HepG2 (cell line): Measurements from ENCODE around the gene WSCD1. TPM values are rescaled to one million over a fixed set of nuclear protein-coding genes. Genes with fewer than 3 reads are reported as not detected.

Source experiments
- ATAC-seq: fragments of 200-7000 bp; cut with Tn5 transposase; 3 replicates; pipeline ENCODE4 v1.9.1; 2020; ENCODE audit warnings: mild to moderate bottlenecking, moderate library complexity
- BruUV-seq: library from RNA; stranded (reverse); fragments of 400-500 nt; replicated peaks from 2 replicates; lab custom pipeline; 2021; lab: Mats Ljungman, UMichigan
- CTCF ChIA-PET: fragments of 300-600 bp; formaldehyde crosslinking; extraction: SDS; loops from one replicate; lab custom pipeline; 2021; ENCODE audit warnings: low total read pairs, inconsistent platforms, low intra/inter-chr PET ratio; lab: Yijun Ruan, JAX
- POLR2A ChIA-PET: fragments of 350-600 bp; sonication (Branson Sonifier 250); formaldehyde crosslinking; loops from one replicate; lab custom pipeline; 2020; ENCODE audit warnings: antibody characterized with exemption, inconsistent platforms; lab: Yijun Ruan, JAX
- DNase-seq: peaks from one replicate; pipeline ENCODE4 v3.0.0-alpha.2; 2015; ENCODE audit warnings: low spot score
- FAIRE-seq: peaks from 3 replicates; lab custom pipeline; 2011; peaks lifted over from hg19 to GRCh38; lab: Jason Lieb, UNC
- H2AFZ ChIP-seq: one replicate; pipeline ENCODE4 v1.6.1; 2011; ENCODE audit warnings: low read length, inconsistent platforms
- H3K27ac ChIP-seq: fragments of 300-600 bp; 3 replicates; pipeline ENCODE4 v1.8.0; 2011; ENCODE audit warnings: mixed run types, mild to moderate bottlenecking, mixed read lengths, low read length, inconsistent platforms; ENCODE audit not compliant: insufficient read depth; ENCODE audit errors: extremely low read length
- H3K27me3 ChIP-seq, 2 experiments: fragments of 200-600 bp in 1 of 2; 2 replicates in 1 of 2; 3 replicates in 1 of 2; pipeline versions ENCODE4 v1.6.0 to v1.8.0; 2011; ENCODE audit warnings: low read length in 2 of 2, mild to moderate bottlenecking in 2 of 2, moderate library complexity in 2 of 2, inconsistent platforms in 1 of 2; ENCODE audit not compliant: insufficient read depth in 2 of 2, control insufficient read depth in 1 of 2
- H3K36me3 ChIP-seq, 2 experiments: fragments of 200-600 bp in 1 of 2; replicated peaks in 1 of 2; 2 replicates in 1 of 2; 3 replicates in 1 of 2; pipeline versions ENCODE4 v1.5.1 to v1.8.0; 2011; ENCODE audit warnings: low read length in 2 of 2, inconsistent platforms in 1 of 2; ENCODE audit not compliant: insufficient read depth in 2 of 2, control insufficient read depth in 1 of 2
- H3K4me1 ChIP-seq: 2 replicates; pipeline ENCODE4 v1.5.1; 2012; ENCODE audit warnings: low read length, inconsistent platforms; ENCODE audit not compliant: insufficient read depth
- H3K4me2 ChIP-seq: 2 replicates; pipeline ENCODE4 v1.6.0; 2011; ENCODE audit warnings: low read depth, low read length, inconsistent platforms
- H3K4me3 ChIP-seq, 3 experiments: fragments of 200-600 bp in 1 of 3; sonication (generic), shearing (Covaris generic) in 1 of 3; replicated peaks in 1 of 3; 2 replicates each; pipeline ENCODE4 v1.5.1; 2011 to 2016; ENCODE audit warnings: low read length in 3 of 3, inconsistent platforms in 2 of 3, low read depth in 2 of 3, mild to moderate bottlenecking in 2 of 3, control low read depth in 1 of 3, mixed read lengths in 1 of 3; ENCODE audit not compliant: insufficient read depth in 1 of 3
- H3K79me2 ChIP-seq: one replicate; pipeline ENCODE4 v1.6.1; 2011; ENCODE audit warnings: low read length, inconsistent platforms; ENCODE audit not compliant: insufficient read depth
- H3K9ac ChIP-seq: 2 replicates; pipeline ENCODE4 v1.6.0; 2011; ENCODE audit warnings: mild to moderate bottlenecking, low read depth, low read length, inconsistent platforms; ENCODE audit not compliant: insufficient read depth
- H3K9me3 ChIP-seq: 2 replicates; pipeline ENCODE4 v1.5.1; 2012; ENCODE audit warnings: mild to moderate bottlenecking, low read length
- H4K20me1 ChIP-seq: 2 replicates; pipeline ENCODE4 v1.6.0; 2011; ENCODE audit warnings: inconsistent platforms, mild to moderate bottlenecking, low read length, moderate library complexity; ENCODE audit not compliant: insufficient read depth
- CTCF ChIP-seq: sonication (generic); formaldehyde crosslinking; IDR thresholded peaks from 2 replicates; pipeline ENCODE4 v1.5.0; 2020; ENCODE audit warnings: mild to moderate bottlenecking, missing genetic modification reagents, moderate library complexity
- ETV5 ChIP-seq: IDR thresholded peaks from 2 replicates; pipeline ENCODE4 v1.6.1; 2018; ENCODE audit warnings: missing biosample characterization, missing genetic modification reagents, inconsistent platforms, borderline replicate concordance
- HNF4A ChIP-seq: sonication (generic); formaldehyde crosslinking; IDR thresholded peaks from 2 replicates; pipeline ENCODE4 v1.4.0; 2020; ENCODE audit warnings: missing genetic modification reagents
- KDM1A ChIP-seq: IDR thresholded peaks from 2 replicates; pipeline ENCODE4 v1.6.1; 2016; ENCODE audit warnings: missing compliant biosample characterization
- KDM5A ChIP-seq: fragments of 200-600 bp; sonication (generic); IDR thresholded peaks from 2 replicates; pipeline ENCODE4 v1.7.0; 2018; ENCODE audit warnings: antibody characterized with exemption, mild to moderate bottlenecking, low read length, borderline replicate concordance
- NR2F6 ChIP-seq, 2 experiments: IDR thresholded peaks; 2 replicates each; pipeline ENCODE4 v1.6.1; 2016; ENCODE audit warnings: antibody characterized with exemption in 1 of 2, mild to moderate bottlenecking in 1 of 2
- THYN1 ChIP-seq: sonication (generic); formaldehyde crosslinking; IDR thresholded peaks from 2 replicates; pipeline ENCODE4 v1.8.1; 2023; ENCODE audit warnings: low read depth, mild to moderate bottlenecking, moderate library complexity, missing genetic modification reagents, borderline replicate concordance
- ZNF335 ChIP-seq: sonication (generic); formaldehyde crosslinking; IDR thresholded peaks from 2 replicates; pipeline ENCODE4 v1.4.0; 2020; ENCODE audit warnings: missing genetic modification reagents
- ZNF556 ChIP-seq: sonication (generic); formaldehyde crosslinking; IDR thresholded peaks from 2 replicates; pipeline ENCODE4 v1.4.0; 2020; ENCODE audit warnings: mild to moderate bottlenecking, missing genetic modification reagents, borderline replicate concordance
- ZNF580 ChIP-seq: IDR thresholded peaks from 2 replicates; pipeline ENCODE4 v1.6.1; 2016; ENCODE audit warnings: low read depth, borderline replicate concordance
- ZNF720 ChIP-seq: sonication (generic); formaldehyde crosslinking; IDR thresholded peaks from 2 replicates; pipeline ENCODE4 v1.4.0; 2020; ENCODE audit warnings: missing genetic modification reagents
- ZNF83 ChIP-seq: sonication (generic); formaldehyde crosslinking; IDR thresholded peaks from 2 replicates; pipeline ENCODE4 v1.4.0; 2020; ENCODE audit warnings: missing genetic modification reagents, mild to moderate bottlenecking, borderline replicate concordance
- whole genome bisulfite sequencing: methylation state at CpG from one replicate; pipeline ENCODE4 v1.1.6; 2017; ENCODE audit warnings: low lambda C conversion rate; 5-methylcytosine and 5-hydroxymethylcytosine counted together
- in situ Hi-C: cut with HindIII; loops from 2 replicates; pipeline ENCODE4 v1.10.0; 2017; ENCODE audit warnings: low pct_unique_long_range_greater_than_20kb; ENCODE audit not compliant: extremely low pct_ligation_motif_present
- intact Hi-C: fragments of 100-400 bp; cut with micrococcal nuclease; formaldehyde crosslinking; loops from one replicate; pipeline ENCODE4 v1.10.0; 2022; ENCODE audit not compliant: unreplicated experiment
- polyA plus RNA-seq, 8 experiments: library from polyadenylated mRNA; depleted of rRNA in 3 of 8; stranded (reverse) in 7 of 8; unstranded in 1 of 8; fragments of >200 nt; fragmentation: Illumina TruSeq in 4 of 8; extraction: Trizol in 4 of 8; gene quantifications; 2 replicates each; pipeline versions ENCODE4 v1.2.1 to v1.2.3, GENCODE V29; 2011 to 2016; ENCODE audit warnings: low read depth in 4 of 8, missing spikeins in 1 of 8, mixed read lengths in 1 of 8; ENCODE audit not compliant: insufficient read depth in 1 of 8
- total RNA-seq, 5 experiments: library from RNA; depleted of rRNA; stranded (reverse); fragments of >200 nt; fragmentation: Illumina TruSeq; extraction: Trizol; gene quantifications; 2 replicates each; pipeline ENCODE4 v1.2.3, GENCODE V29; 2016; ENCODE audit warnings: low read depth in 1 of 5

Gene WSCD1
- total and polyA plus RNA-seq, 2 of the 13 experiments (the other 11 are each of a cell fraction or from before 2014, with no cell fraction given) = 0.24 to 2.7 TPM

GRCh38 chr17:6078458-6078871 lies 8.3 kb downstream of the WSCD1 start:
- Histone ChIP-seq H3K4me3 (no peak overlapping the region), H3K9ac (no peak overlapping the region), H3K27ac (no peak overlapping the region), H3K9me3 (no peaks in the 10 kb centered on the region), H2AFZ (no peak overlapping the region), H3K4me1 (no peaks in the 10 kb centered on the region), H3K4me2 (no peak overlapping the region), H3K79me2 (no peaks in the 10 kb centered on the region), H4K20me1 (no peaks in the 10 kb centered on the region), H3K27me3 (peaks cover 6 to 32% of the 10 kb centered on the region in 2 experiments), H3K36me3 (no peaks in the 10 kb centered on the region)
- ChIA-PET POLR2A (no interaction called here), CTCF (no interaction called here)
- no TSS peak for BruUV-seq
- 31% methylated on average over 9 of the region's 9 CpGs for WGBS
- ATAC-seq (no peak), DNase-seq (no peak), FAIRE-seq (no peak)
- in situ Hi-C loops (no loop called here), intact Hi-C loops (no loop called here)
- no peak for TF ChIP-seq ZNF556 (CRISPR knock-in tag)
- no peak for TF ChIP-seq ETV5 (CRISPR knock-in tag)
- no peak for TF ChIP-seq ZNF580 (CRISPR knock-in tag)
- no peak for TF ChIP-seq ZNF720
- TF ChIP-seq HNF4A = no peak
- no peak for TF ChIP-seq THYN1 (CRISPR knock-in tag)
- TF ChIP-seq KDM5A = no peak
- TF ChIP-seq CTCF (CRISPR knock-in tag) = no peak
- TF ChIP-seq ZNF335 (CRISPR knock-in tag) = no peak
- TF ChIP-seq ZNF83 (CRISPR knock-in tag) = no peak
- TF ChIP-seq KDM1A (CRISPR knock-in tag) = no peak
- TF ChIP-seq NR2F6 (IDR thresholded peaks at IDR 0.05) = no peak
- TF ChIP-seq NR2F6 (CRISPR knock-in tag; IDR thresholded peaks at IDR 0.05) = no peak
